RPMI7951 (cell line): ENCODE measurements around the gene OSBPL2. TPM values are rescaled to one million over a fixed set of nuclear protein-coding genes. Genes with fewer than 3 reads are reported as not detected.

Experiments
- DNase-seq: peaks from one replicate; pipeline ENCODE4 v3.0.0-alpha.2; 2012; ENCODE audit warnings: low read depth
- total RNA-seq: library from RNA; depleted of rRNA; stranded (reverse); fragments of >200 nt; shearing (Covaris generic); gene quantifications from 2 replicates; pipeline ENCODE4 v1.2.3, GENCODE V29; 2014

Gene OSBPL2
- total RNA-seq, 1 experiment from 2014 or later = 18.6 TPM

DNA sequence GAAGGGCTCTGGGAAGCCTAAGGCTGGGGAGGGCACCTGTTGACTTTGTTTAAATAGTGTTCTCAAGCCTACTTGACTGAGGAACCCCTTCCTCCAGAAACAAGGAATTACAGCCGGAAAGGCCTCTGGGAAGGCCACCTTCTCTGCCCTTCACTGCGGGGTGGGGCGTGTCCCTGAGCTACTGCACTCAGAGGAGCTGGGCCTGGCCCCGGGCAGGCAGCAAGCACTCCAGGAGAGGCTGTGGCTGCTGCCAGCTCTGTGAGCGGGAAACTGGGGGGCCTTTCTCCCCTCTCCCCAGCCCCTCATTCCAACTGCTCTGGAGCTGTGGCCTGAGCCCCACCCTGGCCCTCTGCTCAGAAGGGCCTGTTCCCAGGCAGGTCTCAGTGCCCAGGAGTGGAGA is 4.0 kb upstream of the OSBPL2 start:
- DNase-seq = no peak

DNA sequence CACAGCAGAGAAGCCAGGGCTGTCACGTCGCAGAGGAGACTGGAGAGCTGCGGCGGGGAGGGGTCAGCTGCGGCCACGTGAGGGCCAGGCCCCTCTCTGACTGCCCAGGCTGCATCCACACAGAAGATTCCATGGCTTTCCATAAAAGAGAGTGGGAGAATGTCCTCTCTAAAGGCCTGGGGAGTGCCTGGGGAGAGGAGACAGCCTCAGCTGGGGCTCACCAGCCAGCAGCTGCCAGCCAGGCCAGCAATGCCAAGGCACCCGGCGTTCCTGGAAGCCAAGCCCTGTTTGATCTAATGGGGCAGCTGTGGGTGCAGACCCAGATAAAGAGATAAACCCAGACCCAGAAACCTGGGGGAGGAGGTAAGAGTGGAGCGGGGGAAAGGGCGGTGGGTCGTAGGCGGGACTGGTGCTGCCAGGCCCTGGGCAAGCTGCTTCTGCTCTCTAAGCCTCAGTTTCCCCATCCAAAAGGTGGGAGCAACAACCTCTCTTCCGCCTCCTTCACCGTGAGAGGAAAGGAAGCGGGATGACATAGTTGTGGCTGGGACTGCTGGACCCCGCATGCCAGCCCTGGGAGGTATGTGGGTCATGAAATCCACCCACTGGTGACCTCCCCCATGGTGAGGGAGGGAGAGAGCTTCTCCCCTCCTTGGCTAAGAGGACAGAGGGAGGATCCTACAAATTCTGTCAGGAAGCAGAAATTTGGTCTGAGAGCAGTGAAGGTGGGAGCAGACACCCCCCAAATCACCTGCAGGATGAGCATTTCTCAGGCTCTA is 3.1 kb upstream of the OSBPL2 start:
- no peak for DNase-seq

DNA sequence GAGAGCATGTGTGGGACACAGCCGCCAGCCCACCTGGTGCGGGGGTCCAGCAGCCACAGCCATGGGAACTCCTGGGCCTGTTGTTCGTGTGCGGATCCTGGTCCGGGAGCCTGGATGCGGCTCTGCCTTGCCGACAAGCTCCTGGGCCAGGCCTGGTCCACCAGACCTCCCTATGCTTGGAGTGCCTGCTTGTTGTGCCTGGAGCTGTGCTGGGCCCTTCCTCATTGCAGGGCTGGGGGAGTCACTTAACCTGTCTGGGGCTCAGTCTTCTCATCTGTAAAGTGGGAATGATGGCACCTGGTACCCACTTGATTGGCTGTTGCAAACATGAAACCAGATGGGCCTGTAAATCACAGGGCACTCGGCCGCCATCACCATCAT is 2.6 kb upstream of the OSBPL2 start:
- DNase-seq = no peak

DNA sequence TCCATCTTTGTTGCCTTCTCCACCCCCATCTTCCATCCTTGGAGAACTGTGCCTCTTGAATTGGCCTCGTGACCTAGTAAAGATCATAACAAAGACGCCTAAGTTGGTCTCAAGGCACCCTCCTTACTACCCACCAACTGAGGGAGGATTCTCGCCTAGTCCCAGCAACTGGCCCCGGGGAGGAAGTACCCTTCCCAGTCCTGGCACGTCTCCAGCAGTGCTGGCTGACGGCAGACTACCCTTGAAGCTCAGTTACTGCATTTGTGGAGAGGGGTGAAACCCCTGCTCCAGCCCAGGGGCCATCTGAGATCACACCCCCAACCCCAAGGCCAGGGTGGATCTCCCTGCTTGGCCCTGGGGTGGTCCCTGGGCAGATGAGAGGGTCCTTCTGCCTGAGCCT is 2.1 kb upstream of the OSBPL2 start:
- DNase-seq = no peak

DNA sequence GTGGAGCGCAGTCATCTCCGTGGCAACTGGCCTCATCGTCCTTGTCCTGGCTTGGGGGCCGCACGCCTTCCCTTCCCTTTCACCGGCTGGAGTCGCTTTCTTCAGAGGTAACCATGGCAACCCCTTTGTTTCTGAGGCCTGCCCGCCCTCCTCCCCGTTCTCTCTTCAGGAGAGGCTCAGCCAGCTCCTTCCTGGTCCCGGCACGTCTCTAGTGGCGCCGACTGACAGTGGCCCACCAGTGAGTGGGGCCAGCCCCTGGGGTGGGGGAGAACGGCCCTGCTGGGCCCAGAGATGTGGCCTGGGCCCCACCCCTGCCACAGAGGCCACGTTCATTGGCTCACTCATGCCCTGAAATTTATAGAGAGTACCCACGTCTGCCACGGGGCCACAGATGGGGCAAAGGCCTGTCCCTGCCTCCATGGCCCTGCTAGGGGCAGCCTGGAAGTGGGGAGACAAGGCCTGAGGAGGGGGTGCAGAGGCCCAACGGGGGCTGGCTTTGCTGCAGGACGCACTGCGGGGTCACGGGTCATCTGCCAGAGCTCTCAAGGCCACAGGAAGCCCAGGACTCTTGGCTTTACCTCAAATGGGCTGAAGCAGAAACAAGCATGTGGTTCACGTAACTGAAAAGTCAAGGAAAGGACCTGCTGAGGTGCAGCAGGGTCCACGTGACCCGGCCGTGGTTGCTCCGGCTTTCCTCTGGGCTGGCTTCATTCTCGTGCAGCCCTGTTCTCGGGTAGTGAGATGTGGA is 1.4 kb upstream of the OSBPL2 start:
- DNase-seq = no peak

DNA sequence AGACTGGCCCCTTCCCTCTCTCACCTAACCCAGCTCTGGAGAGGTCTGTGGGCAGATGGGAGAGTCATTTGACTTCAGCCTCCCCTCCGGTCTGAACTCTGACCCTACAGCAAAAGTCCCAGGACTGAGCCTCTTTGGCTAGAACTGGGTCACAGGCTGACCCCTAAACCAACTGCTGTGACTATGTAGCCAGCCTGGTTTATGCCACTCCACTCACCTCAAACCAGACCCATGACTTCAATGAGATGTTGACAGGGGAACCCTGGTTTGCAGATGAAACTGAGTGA is 864 bp upstream of the OSBPL2 start:
- no peak for DNase-seq

DNA sequence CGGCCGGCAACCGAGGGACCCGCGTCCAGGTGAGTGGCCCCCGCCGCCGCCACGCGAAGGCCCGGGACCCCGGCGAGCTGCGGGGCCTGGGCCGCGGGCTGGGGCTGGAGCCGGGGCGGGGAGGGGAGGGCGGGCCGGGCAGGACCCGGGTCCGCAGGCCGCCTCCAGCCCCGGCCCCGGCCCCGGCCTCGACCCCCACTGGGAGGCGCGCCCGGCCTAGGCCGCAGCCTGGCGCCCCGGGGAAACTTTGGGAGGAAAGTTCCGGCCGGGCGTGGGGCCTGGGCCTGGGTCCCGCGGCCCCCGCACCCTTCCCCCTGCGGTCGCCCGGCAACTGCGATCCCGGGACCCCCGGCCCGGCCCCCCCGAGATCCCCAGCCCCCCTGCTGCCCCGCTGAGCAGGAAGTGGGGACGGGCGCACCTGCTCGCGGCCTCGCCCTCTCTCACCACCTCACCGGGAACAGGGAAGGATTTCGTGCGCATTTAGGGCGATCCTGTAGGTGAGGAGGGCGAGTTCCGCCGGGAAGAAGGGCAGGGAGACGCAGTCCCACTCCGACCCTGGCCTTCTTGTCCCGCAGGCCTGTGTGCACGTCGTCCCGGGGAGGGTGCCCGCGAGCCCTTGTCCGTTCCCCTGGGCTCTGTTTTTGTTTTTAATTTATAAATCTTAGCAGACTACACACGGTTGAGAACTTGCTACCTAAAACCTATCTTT is 402 bp downstream of the OSBPL2 start:
- peak; percentile 14 for DNase-seq

DNA sequence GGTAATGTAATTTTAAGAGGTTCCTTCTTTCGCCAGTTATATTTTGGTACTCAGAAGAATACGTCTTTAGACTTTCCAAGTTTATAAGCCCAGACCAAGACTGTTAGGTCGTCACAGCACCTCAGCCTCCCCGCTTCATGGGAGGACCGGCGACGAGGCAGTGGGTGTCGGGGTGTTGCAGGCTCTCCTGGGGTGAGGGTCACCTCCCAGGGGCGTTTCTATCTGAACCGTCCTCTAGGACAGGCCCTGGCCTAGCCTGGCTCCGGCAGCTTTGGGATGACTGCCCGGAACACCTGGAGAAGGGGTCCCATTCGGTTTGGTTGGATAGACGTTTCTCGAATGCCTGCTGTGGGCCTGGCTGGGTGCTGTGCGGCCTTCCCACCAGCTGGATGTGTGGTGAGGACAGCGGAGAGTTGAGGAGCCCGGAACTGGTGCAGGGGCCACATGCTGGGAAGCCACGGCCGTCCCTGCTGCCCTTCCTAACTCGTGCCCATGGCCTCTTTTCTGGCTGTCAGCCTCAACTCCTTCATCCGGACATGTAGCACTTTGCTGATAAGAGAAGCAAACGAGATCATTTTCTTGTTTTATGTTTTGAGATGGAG is 1.1 kb downstream of the OSBPL2 start:
- peak; percentile 16 for DNase-seq

DNA sequence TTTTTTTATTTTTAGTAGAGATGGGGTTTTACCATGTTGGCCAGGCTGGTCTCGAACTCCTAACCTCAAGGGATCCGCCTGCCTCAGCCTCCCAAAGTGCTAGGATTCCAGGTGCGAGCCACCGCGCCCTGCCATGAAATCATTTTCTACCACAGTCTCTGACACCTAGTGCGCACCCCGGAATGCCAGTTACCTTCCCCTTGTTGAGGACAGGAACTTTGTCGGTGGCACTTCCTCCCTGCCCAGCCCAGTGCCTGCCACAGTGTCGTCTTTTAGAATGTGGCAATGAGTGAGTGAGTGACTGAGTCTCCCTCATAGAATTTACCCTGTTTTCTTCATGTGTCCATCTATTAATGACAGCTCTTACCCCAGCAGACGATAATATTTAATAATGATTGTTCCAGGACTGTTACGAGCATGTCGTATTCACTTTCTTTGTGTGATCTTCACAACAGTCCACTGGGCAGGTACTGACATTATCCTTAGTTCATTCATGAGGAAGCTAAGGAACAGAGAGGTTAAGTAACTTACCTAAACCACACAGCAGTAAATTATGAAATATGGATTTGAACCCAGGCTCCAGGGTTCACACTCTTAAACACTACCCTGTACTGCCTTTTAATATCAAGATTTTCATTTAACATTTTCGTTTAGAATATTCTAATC is 1.8 kb downstream of the OSBPL2 start:
- no peak for DNase-seq

DNA sequence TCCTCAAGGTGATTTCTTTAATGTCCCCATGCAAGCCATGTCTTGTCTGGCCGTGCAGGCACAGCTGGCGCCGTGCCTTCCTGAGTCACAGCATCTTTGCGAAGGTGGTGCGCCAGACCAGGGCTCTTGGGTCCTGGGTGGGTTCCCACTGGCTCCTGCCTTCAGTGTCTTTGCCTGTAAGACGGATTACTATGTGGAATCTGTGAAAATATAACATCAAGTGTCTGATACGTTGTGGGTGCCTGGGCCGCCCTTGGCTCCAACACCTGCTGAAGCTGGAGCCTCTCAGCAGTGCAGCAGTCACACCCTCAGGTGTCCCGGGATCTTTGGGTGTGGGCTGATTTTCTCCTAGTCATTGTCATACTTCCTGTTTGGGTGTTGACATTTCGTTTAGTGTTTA is 3.2 kb downstream of the OSBPL2 start:
- DNase-seq = no peak

DNA sequence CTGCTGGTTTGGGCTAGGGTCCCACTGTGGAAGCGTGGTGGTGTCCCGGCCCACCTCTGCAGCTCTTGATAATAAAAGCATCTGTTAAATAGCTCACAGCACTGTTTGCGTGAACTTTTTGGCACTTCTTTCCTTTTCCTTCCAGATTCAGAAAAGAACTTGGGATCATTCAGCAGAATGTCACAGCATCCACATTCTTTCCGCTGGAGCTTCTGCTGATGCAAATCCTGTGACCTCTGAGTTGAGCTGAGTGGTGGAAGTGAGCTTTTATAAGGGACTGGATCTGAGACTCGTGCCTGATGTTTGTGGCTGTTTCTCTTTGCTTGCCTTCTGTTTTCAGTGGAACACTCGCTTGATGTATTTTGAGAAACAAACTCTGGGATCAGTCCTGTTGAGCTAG is 3.9 kb downstream of the OSBPL2 start:
- no peak for DNase-seq

DNA sequence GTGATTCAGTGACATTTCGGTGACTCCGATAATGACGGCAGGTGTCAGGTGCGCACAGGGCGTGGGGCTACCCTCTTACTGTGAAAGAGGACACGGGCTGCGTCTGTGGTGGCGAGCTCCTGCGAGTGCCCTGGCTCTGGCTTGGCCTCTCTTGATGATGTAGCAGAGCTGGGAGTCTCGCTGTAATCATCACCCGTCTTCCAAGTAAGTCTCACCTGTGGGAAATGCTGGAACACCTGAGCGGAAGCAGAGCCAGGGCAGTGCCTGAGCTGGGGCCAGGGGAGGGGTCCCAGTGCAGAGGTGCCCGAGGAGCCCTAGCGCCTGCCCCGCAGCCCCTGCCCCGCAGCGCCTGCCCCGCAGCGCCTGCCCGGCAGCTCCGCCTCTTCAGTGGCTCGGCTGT is 4.8 kb downstream of the OSBPL2 start:
- DNase-seq = no peak

DNA sequence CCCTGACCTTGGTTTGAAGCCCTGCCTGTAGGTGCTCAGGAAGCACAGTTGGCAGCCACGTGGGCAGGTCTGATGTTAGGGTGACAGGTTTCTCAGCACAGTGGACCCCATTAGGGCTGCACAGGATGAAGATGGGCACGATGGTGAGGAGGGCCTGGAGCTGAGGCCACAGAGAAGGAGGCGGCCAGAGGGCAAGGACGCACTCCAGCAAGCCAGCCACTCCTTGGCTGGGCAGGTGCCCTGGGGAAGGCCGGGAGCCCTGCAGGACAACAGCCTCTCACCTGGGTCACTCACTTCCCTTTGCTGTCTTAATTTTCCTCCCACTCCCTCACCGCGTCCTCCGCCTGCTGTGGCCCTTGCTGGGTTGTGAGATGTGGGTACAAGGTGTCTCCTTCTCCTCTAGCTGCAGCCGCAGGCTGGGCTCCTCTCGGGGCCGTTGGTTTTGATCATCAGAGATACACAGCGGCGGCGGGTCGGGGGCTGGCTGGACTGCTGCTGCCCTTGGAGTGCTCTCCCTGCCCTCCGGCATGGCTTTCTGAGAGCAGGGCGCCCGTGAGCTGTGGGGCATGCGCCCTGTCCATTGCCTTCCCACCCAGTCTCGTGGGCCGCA is 5.7 kb downstream of the OSBPL2 start:
- no peak for DNase-seq

DNA sequence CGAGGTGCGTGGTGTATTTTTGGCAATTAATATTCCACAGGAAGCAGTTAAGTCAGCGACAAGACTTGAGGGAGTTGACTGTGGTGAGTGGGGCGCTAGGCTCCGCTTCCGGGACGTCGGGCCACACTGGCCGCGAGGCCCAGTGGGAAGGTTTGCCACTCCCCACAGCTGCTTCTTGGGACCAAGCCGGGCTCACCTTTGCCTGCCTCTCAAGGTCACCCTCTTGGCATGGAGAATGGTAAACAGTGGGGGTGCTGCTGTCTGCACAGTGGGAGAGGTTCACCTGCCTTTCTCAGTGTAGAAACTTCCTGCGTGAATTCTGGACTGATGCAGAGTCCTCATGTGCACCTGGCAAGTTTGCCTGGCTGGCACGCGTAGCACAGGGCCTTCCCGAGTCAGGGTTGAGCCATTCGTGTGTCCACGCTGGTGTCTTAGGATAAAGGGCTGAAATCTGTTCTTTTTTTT is 6.4 kb downstream of the OSBPL2 start:
- no peak for DNase-seq

DNA sequence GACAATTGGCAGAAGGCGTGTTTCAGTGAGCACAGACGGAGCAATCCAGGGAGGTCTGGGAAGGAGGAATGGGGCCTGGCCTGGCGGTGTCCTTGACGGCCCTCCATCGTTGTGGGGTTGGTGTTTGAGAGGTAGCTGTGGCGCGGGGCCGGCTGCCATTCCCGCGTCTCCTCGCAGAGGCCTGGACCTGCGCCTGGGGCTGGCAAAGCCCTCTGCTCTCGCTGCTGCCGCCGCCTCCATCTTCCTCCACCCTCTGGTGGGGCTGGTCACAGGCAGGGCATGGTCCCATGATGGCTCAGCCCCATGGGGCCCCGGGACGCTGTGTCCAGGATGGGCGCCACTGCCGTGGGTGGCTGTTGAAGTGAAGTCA is 7.6 kb downstream of the OSBPL2 start:
- DNase-seq = no peak

DNA sequence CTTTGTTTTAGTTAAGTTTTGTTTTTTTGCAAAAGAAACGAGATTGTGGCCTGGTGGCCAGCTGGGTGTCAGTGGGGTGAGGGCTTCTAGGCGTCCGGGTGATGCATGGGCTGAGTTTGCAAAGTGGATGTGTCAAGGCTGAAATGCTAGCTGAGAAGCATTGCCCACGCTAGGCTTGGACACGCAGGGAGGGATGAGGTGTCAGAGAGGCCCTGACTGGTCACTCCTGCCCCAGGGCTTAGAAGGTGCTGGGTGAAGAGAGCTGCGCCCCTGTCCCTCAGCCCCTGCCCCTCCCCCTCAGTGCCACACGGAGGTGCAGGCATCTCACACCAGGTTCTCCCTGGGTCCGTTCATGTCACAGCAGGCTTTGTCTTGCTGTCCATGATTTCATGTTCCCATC is 8.1 kb downstream of the OSBPL2 start:
- DNase-seq = no peak

DNA sequence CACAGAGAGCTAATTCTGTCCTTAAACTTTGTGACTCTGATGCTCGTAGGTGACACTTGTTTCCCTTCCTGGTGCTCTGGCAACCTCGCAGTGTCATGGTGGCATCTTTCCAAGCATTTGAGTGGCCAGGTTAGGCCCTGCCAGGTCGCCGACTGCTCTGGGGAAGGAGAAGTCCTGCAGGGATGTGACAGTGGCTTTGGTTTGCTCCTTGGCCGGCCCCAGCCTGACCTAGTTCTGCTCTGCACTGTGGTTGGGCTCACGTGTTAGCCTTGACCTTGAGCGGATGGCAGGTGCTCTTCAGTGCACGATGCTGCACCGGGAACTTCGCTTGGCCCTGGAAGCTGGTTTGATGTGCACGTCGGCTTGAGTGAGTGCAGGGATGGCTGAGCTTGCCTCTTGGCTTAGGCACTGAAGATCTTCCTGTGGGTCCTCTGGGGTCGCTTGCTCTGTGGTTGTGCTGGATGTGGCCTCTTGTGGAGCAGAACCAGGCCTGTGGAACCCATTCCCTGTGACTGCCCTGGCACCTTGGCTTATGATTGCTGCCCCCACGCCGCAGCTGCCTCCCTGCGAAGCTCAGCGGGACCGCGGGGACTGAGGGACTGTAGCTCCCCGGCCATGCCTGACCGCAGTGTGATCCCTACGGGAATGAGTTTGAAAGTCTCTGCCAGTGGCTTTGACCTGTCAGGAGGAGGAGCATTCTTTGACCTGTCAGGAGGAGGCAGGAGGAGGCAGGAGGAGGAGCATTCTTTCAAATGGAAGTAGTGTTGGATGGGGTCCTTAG is 8.7 kb downstream of the OSBPL2 start:
- no peak for DNase-seq

DNA sequence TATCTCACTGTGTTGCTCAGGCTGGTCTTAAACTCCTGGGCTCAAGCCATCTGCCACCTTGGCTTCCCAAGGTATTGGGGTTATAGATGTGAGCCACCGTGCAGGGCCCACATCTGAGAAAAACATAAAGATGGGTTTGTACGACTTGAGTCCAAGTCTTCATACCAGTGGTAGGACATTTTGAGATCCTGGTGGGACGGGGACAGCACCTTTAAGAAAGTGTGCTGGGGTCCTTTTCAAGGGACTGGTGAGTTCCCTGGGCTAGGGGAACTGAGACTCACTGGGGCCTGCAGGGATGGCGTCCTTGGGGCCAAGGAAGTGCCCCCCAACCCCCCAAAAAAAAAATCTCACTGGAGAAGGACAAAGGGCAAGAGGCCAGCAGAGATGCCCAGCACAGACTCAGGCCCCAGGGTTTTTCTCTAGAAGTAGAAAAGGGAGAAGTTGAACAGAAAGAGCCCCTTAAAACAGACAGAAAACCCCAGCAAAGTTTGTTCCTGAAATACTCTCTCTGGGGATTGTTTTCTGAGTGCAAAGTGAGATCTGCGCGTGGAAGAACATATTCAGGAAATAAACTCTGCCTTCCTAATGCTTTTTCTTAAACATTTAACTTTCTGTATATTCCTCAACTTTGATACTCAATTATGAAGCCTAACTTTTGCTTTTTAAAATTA is 10.7 kb downstream of the OSBPL2 start:
- DNase-seq = no peak

DNA sequence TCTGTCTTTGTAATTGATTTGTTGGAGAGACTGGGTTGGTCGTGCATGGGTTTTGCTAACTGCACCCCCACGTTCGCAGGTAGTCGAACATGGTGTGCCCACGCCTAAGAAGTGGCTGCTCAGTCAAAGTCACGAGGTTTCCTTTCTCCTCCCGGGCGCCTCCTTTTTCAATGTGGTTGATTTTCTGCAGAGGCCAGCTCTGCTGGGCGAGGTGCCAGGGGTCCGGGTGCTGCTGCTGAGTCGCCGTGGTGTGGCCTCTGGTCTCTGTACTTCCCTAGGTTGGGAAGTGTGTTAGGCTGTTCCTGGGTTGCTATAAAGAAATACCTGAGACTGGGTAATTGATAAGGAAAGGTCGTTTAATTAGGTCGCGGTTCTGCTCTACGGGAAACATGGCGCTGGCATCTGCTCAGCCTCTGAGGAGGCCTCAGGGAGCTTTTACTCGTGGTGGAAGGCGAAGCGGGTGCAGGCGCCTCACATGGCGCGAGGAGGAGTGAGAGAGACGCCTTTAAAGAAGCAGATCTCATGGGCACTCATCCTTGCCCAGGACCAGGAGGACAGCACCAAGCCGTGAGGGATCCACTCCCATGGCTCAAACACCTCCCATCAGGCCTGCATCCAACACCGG is 14.1 kb downstream of the OSBPL2 start:
- peak; percentile 44 for DNase-seq

DNA sequence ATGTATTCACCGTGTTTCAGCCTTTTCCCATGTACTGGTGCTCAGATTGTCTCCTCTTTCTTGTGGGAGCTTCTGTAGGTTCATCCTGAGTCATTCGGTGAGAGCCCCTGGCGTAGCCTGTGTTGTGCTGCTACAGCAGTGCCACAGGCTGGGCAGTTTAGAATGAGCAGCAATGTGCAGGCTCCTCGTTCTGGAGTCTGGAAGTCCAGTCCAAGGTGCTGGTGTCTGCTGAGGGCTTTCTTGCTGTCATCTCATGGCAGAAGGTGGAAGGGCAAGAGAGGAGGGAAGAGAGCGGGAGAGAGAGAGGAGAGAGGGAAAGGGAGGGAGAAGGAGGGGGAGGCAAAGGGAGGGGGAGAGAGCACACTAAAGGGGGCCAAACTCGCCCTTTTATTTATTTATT is 15.1 kb downstream of the OSBPL2 start:
- no peak for DNase-seq
